ENCODE measurements around the gene KLF7.
A peak's percentile ranks its signal among the peaks of the same experiment; 100 is the strongest.

KLF7 gene

DNA sequence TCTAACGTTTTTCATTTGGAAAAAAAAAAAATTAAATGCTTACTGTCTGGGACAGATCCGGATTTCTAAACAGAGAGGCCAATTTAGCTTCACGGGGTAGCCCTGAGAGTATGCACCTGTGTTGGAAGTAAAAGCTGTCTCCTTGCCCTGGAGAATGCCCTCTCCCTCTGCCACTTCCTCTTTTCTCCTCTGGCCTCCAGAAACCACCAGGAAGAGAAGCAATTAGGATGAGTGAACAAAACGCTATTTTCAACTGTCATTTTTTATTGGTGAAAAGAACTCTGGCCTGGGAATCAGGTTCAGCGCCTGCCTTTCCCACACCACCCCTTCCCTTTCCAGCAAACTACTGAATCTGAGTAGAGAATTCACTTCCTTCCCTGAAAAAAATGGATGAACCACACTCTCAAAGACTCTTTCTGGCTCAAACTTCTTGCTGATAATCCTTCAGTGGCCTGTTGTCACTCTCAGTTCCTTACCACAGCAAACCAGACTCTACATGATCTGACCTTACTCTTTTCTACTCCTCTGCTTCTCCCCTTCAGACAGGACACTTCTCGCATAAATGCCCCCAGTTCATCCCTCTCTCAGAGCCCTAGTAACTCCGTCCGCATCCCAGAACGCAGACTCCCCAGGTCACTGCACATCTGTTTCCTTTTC is 29.8 kb downstream of the KLF7 start:
- H3K27ac ChIP-seq (ENCODE audit: insufficient read depth in 1 of 2, low read depth in 1 of 2, low read length in 2 of 2, poor library complexity in 1 of 2, severe bottlenecking in 2 of 2), result peak overlapping the region; percentile 59 to 83
- no peaks in the 10 kb centered on the region for H3K27me3 ChIP-seq (replicated peaks in 2 of 5; ENCODE audit: control insufficient read depth in 4 of 5, insufficient read depth in 5 of 5, low read length in 4 of 5)
- peaks cover 0 to 4% (median 0%) of the 10 kb centered on the region in 4 experiments for H3K36me3 ChIP-seq (ENCODE audit: control insufficient read depth in 4 of 4, insufficient read depth in 4 of 4, low read length in 3 of 4)
- WGBS (ENCODE audit: insufficient coverage), result 48% methylated on average over 7 of the region's 9 CpGs
- H3K4me1 ChIP-seq (ENCODE audit: control extremely low read depth in 1 of 4, control insufficient read depth in 4 of 4, insufficient read depth in 4 of 4, low read length in 3 of 4), result peaks cover 18 to 60% (median 38%) of the 10 kb centered on the region in 4 experiments
- H3K9me3 ChIP-seq (ENCODE audit: control extremely low read depth in 1 of 5, control insufficient read depth in 4 of 5, insufficient read depth in 2 of 5, low read depth in 1 of 5, low read length in 4 of 5), result peaks cover 0 to 2% (median 0%) of the 10 kb centered on the region in 5 experiments
- peak; percentile 51 to 81 (median 76) for DNase-seq
- ChIA-PET CTCF (interaction anchor here (0.6 to 1.5 kb wide), 4 partner anchors 12 to 152 kb away, joined by 3 to 5 read pairs (median 4); partner anchors contain the start of gene KLF7), POLR2A (interaction anchor here (1.1 kb wide), 1 partner anchor 30 kb away, joined by 3 read pairs; the partner anchor contains the start of gene KLF7)
- H3K4me3 ChIP-seq (ENCODE audit: control insufficient read depth in 1 of 7, extremely low read depth in 1 of 7, insufficient read depth in 4 of 7, low read depth in 2 of 7, low read length in 6 of 7), result peak overlapping the region in 3 of 7 experiments; percentile 3 to 40 (median 7)

DNA sequence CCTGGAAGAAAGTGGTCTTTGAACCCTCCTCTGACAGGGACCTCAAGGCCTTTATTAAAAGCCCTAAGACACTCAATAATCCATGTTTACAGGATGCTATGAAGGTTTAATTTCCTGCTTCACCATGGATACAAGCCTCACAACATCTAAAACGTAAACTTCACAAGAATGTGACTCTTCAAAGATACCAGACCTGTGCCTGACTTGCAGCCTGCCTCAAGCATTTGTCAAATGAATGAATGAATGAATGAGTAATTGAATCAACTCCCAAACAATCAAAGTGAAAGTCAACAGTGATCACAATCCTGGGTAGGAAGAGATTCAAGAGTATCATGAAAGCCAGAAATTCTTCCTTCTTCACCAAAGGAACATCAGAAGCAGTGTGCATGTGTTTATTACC is 30.4 kb downstream of the KLF7 start:
- ChIA-PET CTCF (interaction anchor here (0.6 to 1.1 kb wide), 2 partner anchors 11 to 13 kb away, joined by 3 read pairs; no protein-coding TSS in a partner anchor), POLR2A (interaction anchor here (0.8 kb wide), 1 partner anchor 19 kb away, joined by 3 read pairs; no protein-coding TSS in a partner anchor)
- peak overlapping the region in 2 of 7 experiments; percentile 19 to 34 for H3K4me3 ChIP-seq (ENCODE audit: control insufficient read depth in 1 of 7, extremely low read depth in 1 of 7, insufficient read depth in 4 of 7, low read depth in 2 of 7, low read length in 6 of 7)
- peaks cover 17 to 56% (median 36%) of the 10 kb centered on the region in 4 experiments for H3K4me1 ChIP-seq (ENCODE audit: control extremely low read depth in 1 of 4, control insufficient read depth in 4 of 4, insufficient read depth in 4 of 4, low read length in 3 of 4)
- peak overlapping the region; percentile 59 to 83 for H3K27ac ChIP-seq (ENCODE audit: insufficient read depth in 1 of 2, low read depth in 1 of 2, low read length in 2 of 2, poor library complexity in 1 of 2, severe bottlenecking in 2 of 2)
- peak in 2 of 3 donors; percentile 66 to 76 for DNase-seq
- H3K9me3 ChIP-seq (ENCODE audit: control extremely low read depth in 1 of 5, control insufficient read depth in 4 of 5, insufficient read depth in 2 of 5, low read depth in 1 of 5, low read length in 4 of 5), result peaks cover 0 to 2% (median 0%) of the 10 kb centered on the region in 5 experiments
- WGBS (ENCODE audit: insufficient coverage), result no CpG with 5 or more reads among the region's 1 CpG
- peaks cover 0 to 4% (median 0%) of the 10 kb centered on the region in 4 experiments for H3K36me3 ChIP-seq (ENCODE audit: control insufficient read depth in 4 of 4, insufficient read depth in 4 of 4, low read length in 3 of 4)
- H3K27me3 ChIP-seq (replicated peaks in 2 of 5; ENCODE audit: control insufficient read depth in 4 of 5, insufficient read depth in 5 of 5, low read length in 4 of 5), result no peaks in the 10 kb centered on the region

DNA sequence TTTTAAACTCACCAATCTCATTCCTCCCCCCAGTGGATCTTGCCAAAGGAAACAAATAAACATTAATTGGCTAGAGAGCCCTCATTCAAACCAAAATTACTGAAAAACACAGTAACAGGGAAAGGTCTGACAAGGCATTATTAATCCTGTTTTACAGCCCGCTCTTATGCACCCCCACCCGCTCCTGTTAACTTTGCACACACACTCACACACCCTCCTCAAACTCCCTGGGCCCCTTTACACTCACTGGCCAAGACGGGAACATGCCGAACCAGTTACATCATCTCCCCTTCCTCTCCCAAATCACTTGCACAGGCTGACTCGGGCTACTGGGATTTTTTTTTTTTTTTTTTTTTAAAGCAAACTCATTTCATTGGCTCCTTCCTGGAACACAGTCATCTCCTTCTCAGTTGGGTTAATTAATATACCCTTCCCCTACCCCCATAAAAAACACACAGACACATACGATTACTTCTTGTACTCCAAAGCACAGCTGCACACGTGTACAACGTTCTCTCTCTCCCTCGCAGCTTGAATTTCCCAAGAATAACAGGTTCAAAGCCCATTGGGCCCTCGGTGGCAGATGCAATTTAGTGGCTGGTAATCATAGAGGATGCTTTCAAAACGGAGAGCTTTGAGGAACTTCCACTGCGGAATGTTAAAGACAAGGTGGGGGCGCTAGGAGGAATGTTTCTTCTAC is 31.8 kb downstream of the KLF7 start:
- CTCF ChIA-PET, result interaction anchor here (0.7 to 1.2 kb wide), 2 partner anchors 14 to 34 kb away, joined by 3 read pairs; no protein-coding TSS in a partner anchor
- Histone ChIP-seq H3K9me3 (ENCODE audit: control extremely low read depth in 1 of 5, control insufficient read depth in 4 of 5, insufficient read depth in 2 of 5, low read depth in 1 of 5, low read length in 4 of 5) (peaks cover 0 to 2% (median 0%) of the 10 kb centered on the region in 5 experiments), H3K4me1 (ENCODE audit: control extremely low read depth in 1 of 4, control insufficient read depth in 4 of 4, insufficient read depth in 4 of 4, low read length in 3 of 4) (peaks cover 17 to 53% (median 36%) of the 10 kb centered on the region in 4 experiments), H3K4me3 (ENCODE audit: control insufficient read depth in 1 of 7, extremely low read depth in 1 of 7, insufficient read depth in 4 of 7, low read depth in 2 of 7, low read length in 6 of 7) (peak overlapping the region in 1 of 7 experiments; percentile 8), H3K27me3 (replicated peaks in 2 of 5; ENCODE audit: control insufficient read depth in 4 of 5, insufficient read depth in 5 of 5, low read length in 4 of 5) (no peaks in the 10 kb centered on the region), H3K36me3 (ENCODE audit: control insufficient read depth in 4 of 4, insufficient read depth in 4 of 4, low read length in 3 of 4) (peaks cover 0 to 9% (median 0%) of the 10 kb centered on the region in 4 experiments), H3K27ac (ENCODE audit: insufficient read depth in 1 of 2, low read depth in 1 of 2, low read length in 2 of 2, poor library complexity in 1 of 2, severe bottlenecking in 2 of 2) (no peak overlapping the region)
- WGBS (ENCODE audit: insufficient coverage), result 78% methylated on average over 9 of the region's 13 CpGs
- POLR2A ChIA-PET, result no interaction called here
- peak in 2 of 3 donors; percentile 41 to 54 for DNase-seq

DNA sequence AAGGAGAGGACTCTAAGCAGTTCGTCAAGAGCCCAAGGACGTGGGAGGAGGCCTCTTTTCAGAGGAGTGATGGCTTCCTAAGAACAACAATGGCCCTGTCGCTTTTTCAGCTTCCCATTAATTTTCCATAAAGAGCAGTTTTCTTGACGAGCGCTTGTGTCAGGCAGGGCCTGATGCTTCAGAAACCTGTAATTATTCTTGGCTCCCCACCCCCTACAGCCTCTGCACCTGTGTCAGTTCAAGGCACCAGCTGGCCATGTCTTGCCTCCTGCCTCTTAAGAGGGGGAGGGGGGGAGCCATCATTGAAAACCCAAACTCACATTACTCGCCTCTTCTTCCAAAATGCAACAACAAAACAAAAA is 32.3 kb downstream of the KLF7 start:
- Histone ChIP-seq H3K4me3 (ENCODE audit: control insufficient read depth in 1 of 7, extremely low read depth in 1 of 7, insufficient read depth in 4 of 7, low read depth in 2 of 7, low read length in 6 of 7) (no peak overlapping the region), H3K4me1 (ENCODE audit: control extremely low read depth in 1 of 4, control insufficient read depth in 4 of 4, insufficient read depth in 4 of 4, low read length in 3 of 4) (peaks cover 17 to 53% (median 36%) of the 10 kb centered on the region in 4 experiments), H3K9me3 (ENCODE audit: control extremely low read depth in 1 of 5, control insufficient read depth in 4 of 5, insufficient read depth in 2 of 5, low read depth in 1 of 5, low read length in 4 of 5) (peaks cover 0 to 4% (median 0%) of the 10 kb centered on the region in 5 experiments), H3K27me3 (replicated peaks in 2 of 5; ENCODE audit: control insufficient read depth in 4 of 5, insufficient read depth in 5 of 5, low read length in 4 of 5) (no peaks in the 10 kb centered on the region), H3K36me3 (ENCODE audit: control insufficient read depth in 4 of 4, insufficient read depth in 4 of 4, low read length in 3 of 4) (peaks cover 0 to 9% (median 0%) of the 10 kb centered on the region in 4 experiments), H3K27ac (ENCODE audit: insufficient read depth in 1 of 2, low read depth in 1 of 2, low read length in 2 of 2, poor library complexity in 1 of 2, severe bottlenecking in 2 of 2) (no peak overlapping the region)
- POLR2A ChIA-PET, result no interaction called here
- DNase-seq, result no peak
- CTCF ChIA-PET, result interaction anchor here (0.8 to 1.6 kb wide), 2 partner anchors 10 to 151 kb away, joined by 3 to 4 read pairs; no protein-coding TSS in a partner anchor
- 100% methylated on average over 3 of the region's 6 CpGs for WGBS (ENCODE audit: insufficient coverage)

DNA sequence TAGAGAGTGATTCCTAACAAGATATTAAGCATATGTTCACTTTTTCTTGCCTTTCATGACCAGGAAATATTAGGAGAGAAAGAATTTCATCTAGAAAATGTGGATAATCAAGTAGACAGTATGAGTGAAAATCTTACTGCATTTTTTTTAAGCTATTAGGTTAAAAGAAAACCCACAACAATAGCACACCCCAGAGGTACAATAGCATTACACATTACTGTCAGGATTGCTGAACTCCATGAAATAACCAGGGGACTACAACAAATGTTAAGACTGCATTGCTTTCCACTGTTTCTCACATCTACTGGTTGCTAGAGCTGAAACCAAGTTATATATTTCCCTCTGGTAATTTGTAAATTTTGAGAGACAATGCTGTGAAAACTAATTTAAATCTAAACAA is 33.7 kb downstream of the KLF7 start:
- Histone ChIP-seq H3K9me3 (ENCODE audit: control extremely low read depth in 1 of 5, control insufficient read depth in 4 of 5, insufficient read depth in 2 of 5, low read depth in 1 of 5, low read length in 4 of 5) (peaks cover 0 to 6% (median 2%) of the 10 kb centered on the region in 5 experiments), H3K36me3 (ENCODE audit: control insufficient read depth in 4 of 4, insufficient read depth in 4 of 4, low read length in 3 of 4) (peaks cover 0 to 5% (median 0%) of the 10 kb centered on the region in 4 experiments), H3K27ac (ENCODE audit: insufficient read depth in 1 of 2, low read depth in 1 of 2, low read length in 2 of 2, poor library complexity in 1 of 2, severe bottlenecking in 2 of 2) (peak overlapping the region in 1 of 2 experiments; percentile 4), H3K4me1 (ENCODE audit: control extremely low read depth in 1 of 4, control insufficient read depth in 4 of 4, insufficient read depth in 4 of 4, low read length in 3 of 4) (peaks cover 21 to 43% (median 29%) of the 10 kb centered on the region in 4 experiments), H3K4me3 (ENCODE audit: control insufficient read depth in 1 of 7, extremely low read depth in 1 of 7, insufficient read depth in 4 of 7, low read depth in 2 of 7, low read length in 6 of 7) (peak overlapping the region in 1 of 7 experiments; percentile 7), H3K27me3 (replicated peaks in 2 of 5; ENCODE audit: control insufficient read depth in 4 of 5, insufficient read depth in 5 of 5, low read length in 4 of 5) (no peaks in the 10 kb centered on the region)
- ChIA-PET CTCF (interaction anchor here (0.9 to 1.6 kb wide), 5 partner anchors 8 to 342 kb away, joined by 3 to 6 read pairs (median 4); no protein-coding TSS in a partner anchor), POLR2A (no interaction called here)
- peak in 1 of 3 donors; percentile 18 for DNase-seq

DNA sequence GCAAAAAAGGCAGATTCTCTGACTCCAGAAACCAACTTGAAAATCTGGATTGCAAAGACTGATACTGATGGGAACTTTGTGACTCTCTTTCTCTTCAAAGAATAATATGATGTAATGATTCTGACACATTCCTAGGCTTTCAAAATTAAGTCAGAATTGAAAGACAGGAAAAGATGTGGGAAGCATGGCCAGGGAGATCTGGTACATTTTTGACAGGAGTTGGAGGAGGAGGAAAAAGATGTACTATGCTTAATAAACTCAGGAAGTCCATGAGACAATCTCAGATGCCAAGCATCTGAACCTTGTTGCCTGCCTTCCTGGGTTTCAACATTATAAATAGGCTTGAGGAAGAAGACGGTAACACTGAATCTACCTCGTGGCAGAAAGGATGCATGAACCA is 34.2 kb downstream of the KLF7 start:
- CTCF ChIA-PET, result interaction anchor here (0.7 to 1.6 kb wide), 5 partner anchors 8 to 342 kb away, joined by 3 to 6 read pairs (median 4); no protein-coding TSS in a partner anchor
- peak overlapping the region in 1 of 7 experiments; percentile 7 for H3K4me3 ChIP-seq (ENCODE audit: control insufficient read depth in 1 of 7, extremely low read depth in 1 of 7, insufficient read depth in 4 of 7, low read depth in 2 of 7, low read length in 6 of 7)
- DNase-seq, result no peak
- H3K4me1 ChIP-seq (ENCODE audit: control extremely low read depth in 1 of 4, control insufficient read depth in 4 of 4, insufficient read depth in 4 of 4, low read length in 3 of 4), result peaks cover 19 to 38% (median 25%) of the 10 kb centered on the region in 4 experiments
- WGBS (ENCODE audit: insufficient coverage), result 25% methylated on average over 2 of the region's 2 CpGs
- H3K27me3 ChIP-seq (replicated peaks in 2 of 5; ENCODE audit: control insufficient read depth in 4 of 5, insufficient read depth in 5 of 5, low read length in 4 of 5), result no peaks in the 10 kb centered on the region
- peaks cover 0 to 6% (median 2%) of the 10 kb centered on the region in 5 experiments for H3K9me3 ChIP-seq (ENCODE audit: control extremely low read depth in 1 of 5, control insufficient read depth in 4 of 5, insufficient read depth in 2 of 5, low read depth in 1 of 5, low read length in 4 of 5)
- H3K27ac ChIP-seq (ENCODE audit: insufficient read depth in 1 of 2, low read depth in 1 of 2, low read length in 2 of 2, poor library complexity in 1 of 2, severe bottlenecking in 2 of 2), result peak overlapping the region in 1 of 2 experiments; percentile 4
- peaks cover 0 to 5% (median 0%) of the 10 kb centered on the region in 4 experiments for H3K36me3 ChIP-seq (ENCODE audit: control insufficient read depth in 4 of 4, insufficient read depth in 4 of 4, low read length in 3 of 4)
- POLR2A ChIA-PET, result no interaction called here

Measured in common myeloid progenitor, CD34-positive (primary cell).